ENCODE measurements around the gene NSUN2.

NSUN2 gene

GRCh38 chr5:6567068-6567467 lies 65.8 kb downstream of the NSUN2 start:
- no peak overlapping the region for H2BK12ac ChIP-seq (ENCODE audit: low read length)
- no peak for DNase-seq
- H3K4me2 ChIP-seq (ENCODE audit: low read length): no peak overlapping the region
- no peak overlapping the region for H3K27ac ChIP-seq (ENCODE audit: low read depth, low read length)
- H3K79me1 ChIP-seq (ENCODE audit: low read length): no peaks in the 10 kb centered on the region
- no peak overlapping the region for H2BK120ac ChIP-seq (ENCODE audit: insufficient read depth, low read length, poor library complexity)
- H3K4me1 ChIP-seq (ENCODE audit: control insufficient read depth in 1 of 2, insufficient read depth in 2 of 2, low read length in 2 of 2): no peaks in the 10 kb centered on the region
- H3K9me3 ChIP-seq (ENCODE audit: insufficient read depth, low read depth, low read length): no peaks in the 10 kb centered on the region
- no peak overlapping the region for H3K9ac ChIP-seq (ENCODE audit: low read length)
- no peak overlapping the region for H4K12ac ChIP-seq (ENCODE audit: low read depth, low read length)
- H3K18ac ChIP-seq (ENCODE audit: low read length): no peak overlapping the region
- no peaks in the 10 kb centered on the region for H3K27me3 ChIP-seq (ENCODE audit: insufficient read depth, low read length)
- H3K4ac ChIP-seq (ENCODE audit: low read depth, low read length): no peak overlapping the region
- no peak overlapping the region for H4K8ac ChIP-seq (ENCODE audit: low read depth, low read length)
- H3K23ac ChIP-seq (ENCODE audit: low read length): no peak overlapping the region
- no peak overlapping the region for H3K14ac ChIP-seq (ENCODE audit: low read length)
- H2BK5ac ChIP-seq (ENCODE audit: low read depth, low read length, poor library complexity): no peak overlapping the region
- H2AK5ac ChIP-seq (ENCODE audit: low read length): no peak overlapping the region
- H3K36me3 ChIP-seq (ENCODE audit: control insufficient read depth in 1 of 2, insufficient read depth in 2 of 2, low read length in 2 of 2): no peaks in the 10 kb centered on the region
- no peak overlapping the region for H2AFZ ChIP-seq (ENCODE audit: insufficient read depth, low read length, poor library complexity)
- no peak overlapping the region for H4K91ac ChIP-seq (ENCODE audit: low read depth, low read length)
- no peak overlapping the region for H3K4me3 ChIP-seq (ENCODE audit: low read depth, low read length)
- WGBS (ENCODE audit: extremely low coverage, insufficient coverage, insufficient read length): no CpG with 5 or more reads among the region's 4 CpGs
- H3K79me2 ChIP-seq (ENCODE audit: control insufficient read depth, insufficient read depth, low read length, poor library complexity): no peaks in the 10 kb centered on the region

GRCh38 chr5:6565492-6565891 lies 67.4 kb downstream of the NSUN2 start:
- Histone ChIP-seq H3K4me3 (ENCODE audit: low read depth, low read length) (no peak overlapping the region), H4K91ac (ENCODE audit: low read depth, low read length) (no peak overlapping the region), H3K23ac (ENCODE audit: low read length) (no peak overlapping the region), H3K4me1 (ENCODE audit: control insufficient read depth in 1 of 2, insufficient read depth in 2 of 2, low read length in 2 of 2) (no peaks in the 10 kb centered on the region), H3K36me3 (ENCODE audit: control insufficient read depth in 1 of 2, insufficient read depth in 2 of 2, low read length in 2 of 2) (no peaks in the 10 kb centered on the region), H3K14ac (ENCODE audit: low read length) (no peak overlapping the region), H3K27me3 (ENCODE audit: insufficient read depth, low read length) (no peaks in the 10 kb centered on the region), H2BK12ac (ENCODE audit: low read length) (no peak overlapping the region), H2AFZ (ENCODE audit: insufficient read depth, low read length, poor library complexity) (no peak overlapping the region), H2AK5ac (ENCODE audit: low read length) (no peak overlapping the region), H3K18ac (ENCODE audit: low read length) (no peak overlapping the region), H3K4me2 (ENCODE audit: low read length) (no peak overlapping the region), H2BK5ac (ENCODE audit: low read depth, low read length, poor library complexity) (no peak overlapping the region), H4K12ac (ENCODE audit: low read depth, low read length) (no peak overlapping the region), H3K79me1 (ENCODE audit: low read length) (no peaks in the 10 kb centered on the region), H3K79me2 (ENCODE audit: control insufficient read depth, insufficient read depth, low read length, poor library complexity) (no peaks in the 10 kb centered on the region), H3K27ac (ENCODE audit: low read depth, low read length) (no peak overlapping the region), H4K8ac (ENCODE audit: low read depth, low read length) (no peak overlapping the region), H3K4ac (ENCODE audit: low read depth, low read length) (no peak overlapping the region), H3K9me3 (ENCODE audit: insufficient read depth, low read depth, low read length) (no peaks in the 10 kb centered on the region), H3K9ac (ENCODE audit: low read length) (no peak overlapping the region), H2BK120ac (ENCODE audit: insufficient read depth, low read length, poor library complexity) (no peak overlapping the region)
- no CpG with 5 or more reads among the region's 3 CpGs for WGBS (ENCODE audit: extremely low coverage, insufficient coverage, insufficient read length)
- no peak for DNase-seq

GRCh38 chr5:6557807-6558575 lies 74.9 kb downstream of the NSUN2 start:
- Histone ChIP-seq H3K4ac (ENCODE audit: low read depth, low read length) (no peak overlapping the region), H4K12ac (ENCODE audit: low read depth, low read length) (no peak overlapping the region), H3K4me2 (ENCODE audit: low read length) (no peak overlapping the region), H2AFZ (ENCODE audit: insufficient read depth, low read length, poor library complexity) (no peak overlapping the region), H2BK12ac (ENCODE audit: low read length) (no peak overlapping the region), H3K18ac (ENCODE audit: low read length) (no peak overlapping the region), H3K14ac (ENCODE audit: low read length) (no peak overlapping the region), H3K4me1 (ENCODE audit: control insufficient read depth in 1 of 2, insufficient read depth in 2 of 2, low read length in 2 of 2) (no peaks in the 10 kb centered on the region), H3K27me3 (ENCODE audit: insufficient read depth, low read length) (no peaks in the 10 kb centered on the region), H3K27ac (ENCODE audit: low read depth, low read length) (no peak overlapping the region), H3K79me2 (ENCODE audit: control insufficient read depth, insufficient read depth, low read length, poor library complexity) (no peaks in the 10 kb centered on the region), H2AK5ac (ENCODE audit: low read length) (no peak overlapping the region), H2BK120ac (ENCODE audit: insufficient read depth, low read length, poor library complexity) (no peak overlapping the region), H3K79me1 (ENCODE audit: low read length) (no peaks in the 10 kb centered on the region), H2BK5ac (ENCODE audit: low read depth, low read length, poor library complexity) (no peak overlapping the region), H3K9me3 (ENCODE audit: insufficient read depth, low read depth, low read length) (peaks cover 16% of the 10 kb centered on the region), H3K36me3 (ENCODE audit: control insufficient read depth in 1 of 2, insufficient read depth in 2 of 2, low read length in 2 of 2) (no peaks in the 10 kb centered on the region), H3K9ac (ENCODE audit: low read length) (no peak overlapping the region), H3K4me3 (ENCODE audit: low read depth, low read length) (no peak overlapping the region), H3K23ac (ENCODE audit: low read length) (no peak overlapping the region), H4K91ac (ENCODE audit: low read depth, low read length) (no peak overlapping the region), H4K8ac (ENCODE audit: low read depth, low read length) (no peak overlapping the region)
- no peak for DNase-seq
- WGBS (ENCODE audit: extremely low coverage, insufficient coverage, insufficient read length): no CpG with 5 or more reads among the region's 6 CpGs

- Histone ChIP-seq H2BK5ac (ENCODE audit: low read depth, low read length, poor library complexity) (no peak overlapping the region), H3K9me3 (ENCODE audit: insufficient read depth, low read depth, low read length) (peaks cover 18% of the 10 kb centered on the region), H4K12ac (ENCODE audit: low read depth, low read length) (no peak overlapping the region), H3K18ac (ENCODE audit: low read length) (no peak overlapping the region), H2BK120ac (ENCODE audit: insufficient read depth, low read length, poor library complexity) (no peak overlapping the region), H3K27ac (ENCODE audit: low read depth, low read length) (no peak overlapping the region), H3K14ac (ENCODE audit: low read length) (no peak overlapping the region), H3K9ac (ENCODE audit: low read length) (no peak overlapping the region), H2AK5ac (ENCODE audit: low read length) (no peak overlapping the region), H2BK12ac (ENCODE audit: low read length) (no peak overlapping the region), H3K36me3 (ENCODE audit: control insufficient read depth in 1 of 2, insufficient read depth in 2 of 2, low read length in 2 of 2) (no peaks in the 10 kb centered on the region), H4K8ac (ENCODE audit: low read depth, low read length) (no peak overlapping the region), H3K4ac (ENCODE audit: low read depth, low read length) (no peak overlapping the region), H3K23ac (ENCODE audit: low read length) (no peak overlapping the region), H4K91ac (ENCODE audit: low read depth, low read length) (no peak overlapping the region), H3K4me2 (ENCODE audit: low read length) (no peak overlapping the region), H3K79me2 (ENCODE audit: control insufficient read depth, insufficient read depth, low read length, poor library complexity) (no peaks in the 10 kb centered on the region), H3K4me1 (ENCODE audit: control insufficient read depth in 1 of 2, insufficient read depth in 2 of 2, low read length in 2 of 2) (no peaks in the 10 kb centered on the region), H3K27me3 (ENCODE audit: insufficient read depth, low read length) (no peaks in the 10 kb centered on the region), H3K79me1 (ENCODE audit: low read length) (no peaks in the 10 kb centered on the region), H3K4me3 (ENCODE audit: low read depth, low read length) (no peak overlapping the region), H2AFZ (ENCODE audit: insufficient read depth, low read length, poor library complexity) (no peak overlapping the region)
- DNase-seq: no peak
- WGBS (ENCODE audit: extremely low coverage, insufficient coverage, insufficient read length): no CpG with 5 or more reads among the region's 1 CpG
These were observed 76.1 kb downstream of the NSUN2 start for GRCh38 chr5:6556802-6557102.

Data from trophoblast cell (in vitro differentiated cells and primary cell).